Measurements from ENCODE around the gene FMO1. TPM values are rescaled to one million over a fixed set of nuclear protein-coding genes. Genes with fewer than 3 reads are reported as not detected.
"Not testable (repeated sequence)": the region's sequence is repeated elsewhere in the genome, so short reads cannot be mapped to it uniquely, and the experiment has no call there.

Gene FMO1
- total and polyA plus RNA-seq, 3 experiments from 2014 or later = not detected

- H3K4me1 Mint-ChIP-seq; H3K4me1 ChIP-seq (ENCODE audit: insufficient read depth, low read length); DNase-seq; H3K36me3 ChIP-seq (ENCODE audit: insufficient read depth, low read length); H3K27ac ChIP-seq (ENCODE audit: low read depth, low read length); H3K36me3 Mint-ChIP-seq; H3K4me3 Mint-ChIP-seq; H3K27me3 ChIP-seq (ENCODE audit: insufficient read depth, low read length, poor library complexity, severe bottlenecking); H3K9me3 ChIP-seq (ENCODE audit: low read length); POLR2A ChIA-PET; H3K4me3 ChIP-seq (ENCODE audit: low read length); H3K27ac Mint-ChIP-seq: not testable (repeated sequence)
- H3K27me3 Mint-ChIP-seq = peaks cover 15 to 47% of the 10 kb centered on the region in 2 donors
- H3K9me3 Mint-ChIP-seq = peaks cover 10 to 19% (median 15%) of the 10 kb centered on the region in 5 donors
- CTCF ChIA-PET = interaction anchor here (1.5 kb wide), 1 partner anchor 18 kb away, joined by 4 read pairs; no protein-coding TSS in a partner anchor
Observed at GRCh38 chr1:171295383-171295782, 47.1 kb downstream of the FMO1 start.

- Histone ChIP-seq H3K4me3 (ENCODE audit: low read length) (no peak overlapping the region), H3K27ac (ENCODE audit: low read depth, low read length) (no peak overlapping the region), H3K4me1 (ENCODE audit: insufficient read depth, low read length) (no peaks in the 10 kb centered on the region), H3K36me3 (ENCODE audit: insufficient read depth, low read length) (no peaks in the 10 kb centered on the region), H3K9me3 (ENCODE audit: low read length) (no peaks in the 10 kb centered on the region), H3K27me3 (ENCODE audit: insufficient read depth, low read length, poor library complexity, severe bottlenecking) (no peaks in the 10 kb centered on the region)
- Mint-ChIP-seq H3K27me3 (peaks cover 15 to 48% of the 10 kb centered on the region in 2 donors), H3K36me3 (peaks cover 0 to 2% (median 0%) of the 10 kb centered on the region in 3 donors), H3K9me3 (peaks cover 12 to 22% (median 17%) of the 10 kb centered on the region in 5 donors), H3K4me1 (no peaks in the 10 kb centered on the region), H3K4me3 (no peak overlapping the region), H3K27ac (no peak overlapping the region)
- DNase-seq = no peak
- POLR2A ChIA-PET = no interaction called here
- CTCF ChIA-PET = interaction anchor here (1.5 kb wide), 1 partner anchor 18 kb away, joined by 4 read pairs; no protein-coding TSS in a partner anchor
Observed at GRCh38 chr1:171295821-171296220, 47.5 kb downstream of the FMO1 start.

- H3K36me3 ChIP-seq (ENCODE audit: insufficient read depth, low read length) = no peaks in the 10 kb centered on the region
- H3K27me3 Mint-ChIP-seq = peaks cover 17 to 55% of the 10 kb centered on the region in 2 donors
- DNase-seq = no peak
- ChIA-PET CTCF (no interaction called here), POLR2A (no interaction called here)
- no peak overlapping the region for H3K4me3 ChIP-seq (ENCODE audit: low read length)
- no peaks in the 10 kb centered on the region for H3K9me3 ChIP-seq (ENCODE audit: low read length)
- no peaks in the 10 kb centered on the region for H3K4me1 ChIP-seq (ENCODE audit: insufficient read depth, low read length)
- peaks cover 22 to 31% (median 27%) of the 10 kb centered on the region in 5 donors for H3K9me3 Mint-ChIP-seq
- H3K27me3 ChIP-seq (ENCODE audit: insufficient read depth, low read length, poor library complexity, severe bottlenecking) = no peaks in the 10 kb centered on the region
- no peak overlapping the region for H3K27ac ChIP-seq (ENCODE audit: low read depth, low read length)
- no peak overlapping the region for H3K27ac Mint-ChIP-seq
- peaks cover 0 to 11% (median 1%) of the 10 kb centered on the region in 3 donors for H3K36me3 Mint-ChIP-seq
- H3K4me1 Mint-ChIP-seq = no peaks in the 10 kb centered on the region
- no peak overlapping the region for H3K4me3 Mint-ChIP-seq
Observed at GRCh38 chr1:171296897-171297296, 48.6 kb downstream of the FMO1 start.

- H3K36me3 Mint-ChIP-seq = peaks cover 0 to 16% (median 1%) of the 10 kb centered on the region in 3 donors
- no peaks in the 10 kb centered on the region for H3K9me3 ChIP-seq (ENCODE audit: low read length)
- no peak overlapping the region for H3K4me3 Mint-ChIP-seq
- no peak overlapping the region for H3K4me3 ChIP-seq (ENCODE audit: low read length)
- H3K27me3 Mint-ChIP-seq = peaks cover 22 to 64% of the 10 kb centered on the region in 2 donors
- H3K36me3 ChIP-seq (ENCODE audit: insufficient read depth, low read length) = no peaks in the 10 kb centered on the region
- POLR2A ChIA-PET = no interaction called here
- CTCF ChIA-PET = no interaction called here
- no peak overlapping the region for H3K27ac ChIP-seq (ENCODE audit: low read depth, low read length)
- H3K9me3 Mint-ChIP-seq = peaks cover 29 to 35% (median 32%) of the 10 kb centered on the region in 5 donors
- no peak for DNase-seq
- no peak overlapping the region for H3K27ac Mint-ChIP-seq
- no peaks in the 10 kb centered on the region for H3K4me1 ChIP-seq (ENCODE audit: insufficient read depth, low read length)
- H3K4me1 Mint-ChIP-seq = no peaks in the 10 kb centered on the region
- no peaks in the 10 kb centered on the region for H3K27me3 ChIP-seq (ENCODE audit: insufficient read depth, low read length, poor library complexity, severe bottlenecking)
Observed at GRCh38 chr1:171298696-171299095, 50.4 kb downstream of the FMO1 start.

- Mint-ChIP-seq H3K27ac (no peak overlapping the region), H3K4me1 (no peaks in the 10 kb centered on the region), H3K4me3 (no peak overlapping the region), H3K27me3 (peaks cover 19 to 59% of the 10 kb centered on the region in 2 donors), H3K9me3 (peaks cover 29 to 35% (median 34%) of the 10 kb centered on the region in 5 donors), H3K36me3 (peaks cover 0 to 16% (median 1%) of the 10 kb centered on the region in 3 donors)
- Histone ChIP-seq H3K36me3 (ENCODE audit: insufficient read depth, low read length) (no peaks in the 10 kb centered on the region), H3K4me1 (ENCODE audit: insufficient read depth, low read length) (no peaks in the 10 kb centered on the region), H3K27me3 (ENCODE audit: insufficient read depth, low read length, poor library complexity, severe bottlenecking) (no peaks in the 10 kb centered on the region), H3K4me3 (ENCODE audit: low read length) (no peak overlapping the region), H3K9me3 (ENCODE audit: low read length) (no peaks in the 10 kb centered on the region), H3K27ac (ENCODE audit: low read depth, low read length) (no peak overlapping the region)
- ChIA-PET CTCF (no interaction called here), POLR2A (no interaction called here)
- no peak for DNase-seq
Observed at GRCh38 chr1:171299342-171299741, 51.0 kb downstream of the FMO1 start.

- Mint-ChIP-seq H3K36me3 (peaks cover 0 to 16% (median 1%) of the 10 kb centered on the region in 3 donors), H3K4me3 (no peak overlapping the region), H3K27me3 (peaks cover 16 to 48% of the 10 kb centered on the region in 2 donors), H3K9me3 (peaks cover 29 to 35% (median 34%) of the 10 kb centered on the region in 5 donors), H3K27ac (no peak overlapping the region), H3K4me1 (no peaks in the 10 kb centered on the region)
- Histone ChIP-seq H3K36me3 (ENCODE audit: insufficient read depth, low read length) (no peaks in the 10 kb centered on the region), H3K4me3 (ENCODE audit: low read length) (no peak overlapping the region), H3K9me3 (ENCODE audit: low read length) (no peaks in the 10 kb centered on the region), H3K27me3 (ENCODE audit: insufficient read depth, low read length, poor library complexity, severe bottlenecking) (no peaks in the 10 kb centered on the region), H3K27ac (ENCODE audit: low read depth, low read length) (no peak overlapping the region), H3K4me1 (ENCODE audit: insufficient read depth, low read length) (no peaks in the 10 kb centered on the region)
- ChIA-PET CTCF (interaction anchor here (1.3 kb wide), 1 partner anchor 13 kb away, joined by 5 read pairs; the partner anchor contains the start of gene FMO4), POLR2A (no interaction called here)
- DNase-seq = no peak
Observed at GRCh38 chr1:171300401-171300800, 52.1 kb downstream of the FMO1 start.

GRCh38 chr1:171310661-171311087 lies 62.4 kb downstream of the FMO1 start:
- no peak for DNase-seq
- Histone ChIP-seq H3K4me1 (ENCODE audit: insufficient read depth, low read length) (peaks cover 8% of the 10 kb centered on the region), H3K27me3 (ENCODE audit: insufficient read depth, low read length, poor library complexity, severe bottlenecking) (no peaks in the 10 kb centered on the region), H3K4me3 (ENCODE audit: low read length) (no peak overlapping the region), H3K36me3 (ENCODE audit: insufficient read depth, low read length) (no peaks in the 10 kb centered on the region), H3K27ac (ENCODE audit: low read depth, low read length) (no peak overlapping the region), H3K9me3 (ENCODE audit: low read length) (no peaks in the 10 kb centered on the region)
- H3K27me3 Mint-ChIP-seq = peaks cover 0 to 3% of the 10 kb centered on the region in 2 donors
- CTCF ChIA-PET = no interaction called here
- H3K4me3 Mint-ChIP-seq = no peak overlapping the region
- no peak overlapping the region for H3K27ac Mint-ChIP-seq
- H3K9me3 Mint-ChIP-seq = no peaks in the 10 kb centered on the region
- H3K4me1 Mint-ChIP-seq = peaks cover 12 to 21% (median 16%) of the 10 kb centered on the region in 3 donors
- POLR2A ChIA-PET = no interaction called here
- peaks cover 0 to 2% (median 0%) of the 10 kb centered on the region in 3 donors for H3K36me3 Mint-ChIP-seq

GRCh38 chr1:171311771-171312558 lies 63.7 kb downstream of the FMO1 start:
- POLR2A ChIA-PET = no interaction called here
- Mint-ChIP-seq H3K27me3 (peaks cover 0 to 3% of the 10 kb centered on the region in 2 donors), H3K9me3 (no peaks in the 10 kb centered on the region), H3K27ac (peak overlapping the region in 2 of 8 donors; percentile 17 to 32), H3K4me3 (no peak overlapping the region), H3K36me3 (peaks cover 0 to 1% (median 1%) of the 10 kb centered on the region in 3 donors), H3K4me1 (peaks cover 12 to 25% (median 16%) of the 10 kb centered on the region in 3 donors)
- CTCF ChIA-PET = interaction anchor here (1.2 to 3.1 kb wide), 3 partner anchors 18 to 623 kb away, joined by 3 to 28 read pairs (median 11); no protein-coding TSS in a partner anchor
- Histone ChIP-seq H3K36me3 (ENCODE audit: insufficient read depth, low read length) (no peaks in the 10 kb centered on the region), H3K4me1 (ENCODE audit: insufficient read depth, low read length) (peaks cover 8% of the 10 kb centered on the region), H3K4me3 (ENCODE audit: low read length) (no peak overlapping the region), H3K27ac (ENCODE audit: low read depth, low read length) (no peak overlapping the region), H3K9me3 (ENCODE audit: low read length) (no peaks in the 10 kb centered on the region), H3K27me3 (ENCODE audit: insufficient read depth, low read length, poor library complexity, severe bottlenecking) (no peaks in the 10 kb centered on the region)
- DNase-seq = no peak
